ENCODE measurements around the gene NEDD4L.
A peak's percentile ranks its signal among the peaks of the same experiment; 100 is the strongest.
"Not testable (repeated sequence)": the region's sequence is repeated elsewhere in the genome, so short reads cannot be mapped to it uniquely, and the experiment has no call there.

NEDD4L gene

GRCh38 chr18:58043491-58044369, at the start of gene NEDD4L:
NEDD4L (plus strand) TSS chr18:58044226; CDS start chr18:58044661, 435 bp downstream.
- peak; percentile 70 for DNase-seq (ENCODE audit: low spot score)

DNA sequence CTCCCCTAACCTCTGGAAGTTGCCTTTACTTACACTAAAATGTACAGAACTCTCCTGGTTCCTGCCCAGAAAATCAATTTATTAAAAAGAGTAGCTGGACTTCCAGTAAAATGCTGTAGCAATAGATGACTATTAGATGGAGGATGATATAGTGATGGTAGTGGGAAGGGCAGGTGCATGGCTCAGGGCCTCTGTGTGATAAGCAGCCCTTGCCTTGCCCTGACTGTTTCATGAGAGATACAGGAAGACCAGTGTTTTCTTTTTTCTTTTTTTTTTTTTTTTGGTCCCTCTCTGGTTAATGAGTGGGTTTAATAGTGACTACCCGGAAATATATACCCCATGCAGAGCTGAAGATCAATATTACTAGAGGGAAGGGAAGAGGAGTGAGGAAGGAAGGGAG, 48.7 kb upstream of the NEDD4L start:
- DNase-seq (ENCODE audit: low spot score), result no peak

- not testable (repeated sequence) for DNase-seq (ENCODE audit: low spot score)
Observed at GRCh38 chr18:57996894-57997293, 47.1 kb upstream of the NEDD4L start.

DNA sequence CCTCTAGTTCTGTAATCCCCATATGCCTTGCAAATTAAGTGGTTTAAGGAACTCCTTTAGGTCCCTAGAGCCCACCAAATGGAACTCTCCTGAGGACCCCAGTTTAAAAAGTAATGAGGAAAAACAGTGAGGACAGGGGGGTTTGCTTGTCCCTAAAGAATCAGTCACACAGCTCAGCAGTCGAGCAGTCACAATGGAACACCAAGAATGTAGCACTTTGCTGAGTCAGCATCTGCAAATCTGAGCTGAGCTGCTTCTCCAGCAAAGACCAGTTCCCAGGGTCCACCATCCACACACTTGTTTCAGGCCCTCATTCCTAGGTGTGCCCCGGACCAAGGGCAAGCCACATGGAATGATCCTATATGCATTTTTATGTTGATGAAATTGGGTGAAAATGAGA, 46.2 kb upstream of the NEDD4L start:
- DNase-seq (ENCODE audit: low spot score), result no peak

- DNase-seq (ENCODE audit: low spot score), result no peak
Observed at GRCh38 chr18:57998461-57998860, 45.6 kb upstream of the NEDD4L start.

DNA sequence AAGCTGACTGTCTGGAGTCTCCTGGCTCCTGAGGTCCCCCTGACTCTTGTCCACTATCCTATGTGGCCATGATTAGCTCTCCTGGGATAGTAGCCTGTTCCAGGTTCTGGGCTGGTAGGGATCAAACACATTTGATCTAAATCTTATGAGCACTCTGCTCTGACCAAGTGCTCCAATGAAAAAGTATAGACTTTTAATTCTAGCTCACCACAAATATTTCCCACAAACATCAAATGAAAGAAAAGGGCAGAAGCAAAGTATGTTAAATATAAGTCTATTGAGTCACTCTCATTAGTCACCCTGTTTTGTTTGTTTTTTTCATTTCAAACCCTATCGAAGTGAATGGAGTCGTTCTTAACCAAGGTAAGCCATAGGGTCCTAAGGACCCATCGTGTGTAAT, 39.7 kb upstream of the NEDD4L start:
- DNase-seq (ENCODE audit: low spot score), result no peak

- DNase-seq (ENCODE audit: low spot score), result no peak
Observed at GRCh38 chr18:58005011-58005410, 39.0 kb upstream of the NEDD4L start.

- no peak for DNase-seq (ENCODE audit: low spot score)
Observed at GRCh38 chr18:58005885-58006523, 38.0 kb upstream of the NEDD4L start.

- DNase-seq (ENCODE audit: low spot score), result no peak
Observed at GRCh38 chr18:58009166-58009565, 34.9 kb upstream of the NEDD4L start.

DNA sequence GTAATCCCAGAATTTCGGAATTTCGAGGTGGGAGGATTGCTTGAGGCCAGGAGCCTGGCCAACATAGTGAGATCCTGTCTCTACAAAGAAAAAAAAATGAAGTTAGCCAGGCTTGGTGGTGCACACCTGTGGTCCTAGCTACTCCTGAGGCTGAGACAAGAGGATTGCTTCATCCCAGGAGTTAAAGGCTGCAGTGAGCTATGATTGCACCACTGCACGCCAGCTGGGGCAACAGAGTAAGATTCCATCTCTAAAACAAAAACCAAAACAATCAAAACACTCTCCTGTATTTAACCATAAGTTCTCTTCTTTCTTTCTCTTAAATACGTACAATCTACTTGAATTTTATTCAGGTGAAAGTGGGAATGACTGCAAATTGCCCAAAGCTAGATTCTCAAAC, 33.8 kb upstream of the NEDD4L start:
- no peak for DNase-seq (ENCODE audit: low spot score)

GRCh38 chr18:58012356-58012755, 31.7 kb upstream of the NEDD4L start:
- no peak for DNase-seq (ENCODE audit: low spot score)

GRCh38 chr18:58013241-58014211, 30.5 kb upstream of the NEDD4L start:
- no peak for DNase-seq (ENCODE audit: low spot score)

GRCh38 chr18:58015065-58015780, 28.8 kb upstream of the NEDD4L start:
- DNase-seq (ENCODE audit: low spot score), result no peak

DNA sequence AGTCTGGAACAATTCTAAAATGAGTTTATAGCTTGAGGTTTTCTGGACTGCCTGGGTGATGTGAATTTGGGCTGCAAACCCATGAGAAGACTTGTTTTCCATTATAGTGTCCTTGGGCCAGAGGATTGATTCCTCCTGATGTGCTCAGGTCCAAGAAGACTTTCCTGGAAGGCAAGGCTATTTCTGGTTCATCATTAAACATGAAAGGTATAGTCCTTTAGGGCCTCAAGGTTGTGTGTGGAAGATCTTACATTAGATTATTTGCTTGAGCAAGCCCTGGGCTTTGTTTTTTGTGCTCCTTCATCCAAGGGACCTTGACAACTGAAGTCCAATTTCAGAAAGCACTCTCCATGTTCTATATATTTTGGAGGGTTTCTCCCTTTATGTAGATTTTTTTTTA, 26.8 kb upstream of the NEDD4L start:
- no peak for DNase-seq (ENCODE audit: low spot score)

- no peak for DNase-seq (ENCODE audit: low spot score)
Observed at GRCh38 chr18:58020567-58021107, 23.4 kb upstream of the NEDD4L start.

- DNase-seq (ENCODE audit: low spot score), result no peak
Observed at GRCh38 chr18:58021504-58021903, 22.5 kb upstream of the NEDD4L start.

- no peak for DNase-seq (ENCODE audit: low spot score)
Observed at GRCh38 chr18:58023108-58023507, 20.9 kb upstream of the NEDD4L start.

GRCh38 chr18:58024139-58024538, 19.9 kb upstream of the NEDD4L start:
- DNase-seq (ENCODE audit: low spot score), result no peak

DNA sequence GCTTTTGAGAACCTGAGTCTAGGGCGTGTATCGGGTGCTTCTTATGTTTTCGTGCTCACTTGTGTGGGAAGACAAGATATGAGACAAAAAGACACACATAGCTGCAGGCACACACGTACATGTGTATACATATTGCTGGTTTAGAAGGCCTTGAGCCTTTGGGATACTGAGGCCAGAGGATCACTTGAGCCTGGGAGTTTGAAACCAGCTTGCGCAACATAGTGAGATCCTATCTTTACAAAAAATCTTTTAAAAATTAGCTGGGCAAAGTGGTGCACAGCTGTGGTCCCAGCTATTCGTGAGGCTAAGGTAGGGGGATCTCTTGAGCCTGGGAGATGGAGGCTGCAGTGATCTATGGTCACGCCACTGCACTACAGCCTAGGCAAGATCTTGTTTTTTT, 18.8 kb upstream of the NEDD4L start:
- no peak for DNase-seq (ENCODE audit: low spot score)

GRCh38 chr18:58025733-58026132, 18.3 kb upstream of the NEDD4L start:
- no peak for DNase-seq (ENCODE audit: low spot score)

DNA sequence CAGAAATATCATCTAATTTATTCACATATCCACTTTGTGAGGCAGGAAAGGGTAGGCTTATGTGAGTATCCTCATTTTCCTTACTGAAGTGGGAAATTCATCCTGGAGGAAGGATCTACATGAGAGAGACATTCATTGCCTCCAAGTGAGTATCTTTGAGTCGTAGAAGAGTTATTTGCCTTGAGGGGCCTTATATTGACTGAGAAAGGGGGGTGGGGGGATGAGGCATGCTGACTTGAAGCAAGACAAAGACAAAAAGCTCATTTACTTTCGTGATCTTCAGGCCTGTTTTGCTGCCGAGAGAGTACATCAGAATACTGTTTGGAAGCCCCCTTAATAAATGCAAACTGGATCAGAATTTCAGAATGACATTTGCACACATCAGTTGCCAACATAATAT, 17.6 kb upstream of the NEDD4L start:
- DNase-seq (ENCODE audit: low spot score), result no peak
